ENCODE data around the gene ARHGAP19.

- TF ChIP-seq CTCF (IDR thresholded peaks at IDR 0.05; ENCODE audit: poor library complexity) (no peak), EZH2 (IDR thresholded peaks at IDR 0.05; ENCODE audit: borderline replicate concordance) (no peak)
Observed at GRCh38 chr10:97273700-97274099, 18.7 kb downstream of the ARHGAP19 start.
